Muscle of leg (tissue), 11 donors: ENCODE measurements around the gene CCDC183. TPM values are rescaled to one million over a fixed set of nuclear protein-coding genes. Genes with fewer than 3 reads are reported as not detected.
"Not testable (repeated sequence)": the region's sequence is repeated elsewhere in the genome, so short reads cannot be mapped to it uniquely, and the experiment has no call there.

Source experiments
- DNase-seq: peaks from one replicate; pipeline ENCODE4 v3.0.0; 2013
- H3K27ac ChIP-seq: one replicate; pipeline ENCODE4 v1.5.1; 2013; ENCODE audit warnings: mild to moderate bottlenecking, low read length, control low read depth
- H3K27me3 ChIP-seq: one replicate; pipeline ENCODE4 v1.6.1; 2013; ENCODE audit warnings: low read length; ENCODE audit not compliant: control insufficient read depth, insufficient read depth
- H3K36me3 ChIP-seq: one replicate; pipeline ENCODE4 v1.6.1; 2013; ENCODE audit warnings: low read length; ENCODE audit not compliant: control insufficient read depth, insufficient read depth
- H3K4me1 ChIP-seq: one replicate; pipeline ENCODE4 v1.6.1; 2013; ENCODE audit warnings: low read length; ENCODE audit not compliant: control insufficient read depth, insufficient read depth
- H3K4me3 ChIP-seq: one replicate; pipeline ENCODE4 v1.5.1; 2013; ENCODE audit warnings: low read length, control low read depth
- H3K9me3 ChIP-seq: replicated peaks from 2 replicates; pipeline ENCODE4 v1.6.1; 2013; ENCODE audit warnings: low read depth, low read length; ENCODE audit not compliant: control insufficient read depth
- WGBS: methylation state at CpG from one replicate; pipeline ENCODE4 v1.1.5; 2013; ENCODE audit warnings: missing lambda C conversion rate; ENCODE audit not compliant: insufficient coverage; 5-methylcytosine and 5-hydroxymethylcytosine counted together
- polyA plus RNA-seq, 8 donors: library from polyadenylated mRNA; unstranded; fragments of 120-200 nt; gene quantifications; one replicate each; pipeline versions ENCODE4 v1.2.1 to v1.2.3, GENCODE V29; 2013; ENCODE audit warnings: inconsistent platforms in 1 of 8, low replicate concordance in 1 of 8; ENCODE audit not compliant: insufficient read length in 8 of 8, insufficient read depth in 1 of 8
- total RNA-seq: library from RNA; stranded (reverse); fragments of 120-200 nt; gene quantifications from one replicate; pipeline ENCODE4 v1.2.4, GENCODE V29; 2013

Gene CCDC183
- total and polyA plus RNA-seq, 9 donors = 0.84 to 4.6 (median 2.1) TPM

- peaks cover 44% of the 10 kb centered on the region for H3K4me1 ChIP-seq
- H3K27me3 ChIP-seq = peaks cover 46% of the 10 kb centered on the region
- H3K4me3 ChIP-seq, H3K9me3 ChIP-seq, DNase-seq, H3K27ac ChIP-seq, H3K36me3 ChIP-seq: not testable (repeated sequence)
- WGBS = 100% methylated on average over 2 of the region's 9 CpGs
These were observed 6.9 kb downstream of the CCDC183 start for GRCh38 chr9:136803009-136803550.

GRCh38 chr9:136803551-136804508 is 7.7 kb downstream of the CCDC183 start:
- Histone ChIP-seq H3K27me3 (peaks cover 38% of the 10 kb centered on the region), H3K27ac (no peak overlapping the region), H3K4me1 (peaks cover 43% of the 10 kb centered on the region), H3K36me3 (no peaks in the 10 kb centered on the region), H3K4me3 (no peak overlapping the region), H3K9me3 (no peaks in the 10 kb centered on the region)
- peak; percentile 10 for DNase-seq
- WGBS = 90% methylated on average over 22 of the region's 22 CpGs

- WGBS = 87% methylated on average over 16 of the region's 20 CpGs
- Histone ChIP-seq H3K9me3 (no peaks in the 10 kb centered on the region), H3K27me3 (peaks cover 30% of the 10 kb centered on the region), H3K27ac (no peak overlapping the region), H3K4me1 (peaks cover 43% of the 10 kb centered on the region), H3K4me3 (no peak overlapping the region), H3K36me3 (peaks cover 1% of the 10 kb centered on the region)
- DNase-seq = peak; percentile 53
These were observed 8.5 kb downstream of the CCDC183 start for GRCh38 chr9:136804509-136805206.

- Histone ChIP-seq H3K9me3 (no peaks in the 10 kb centered on the region), H3K27me3 (peaks cover 24% of the 10 kb centered on the region), H3K4me3 (no peak overlapping the region), H3K36me3 (peaks cover 7% of the 10 kb centered on the region), H3K27ac (no peak overlapping the region), H3K4me1 (peaks cover 40% of the 10 kb centered on the region)
- DNase-seq = no peak
- 84% methylated on average over 10 of the region's 12 CpGs for WGBS
These were observed 9.1 kb downstream of the CCDC183 start for GRCh38 chr9:136805207-136805740.

GRCh38 chr9:136806067-136806466 is 9.9 kb downstream of the CCDC183 start:
- H3K4me1 ChIP-seq = peaks cover 33% of the 10 kb centered on the region
- 94% methylated on average over 7 of the region's 10 CpGs for WGBS
- DNase-seq = peak; percentile 12
- peaks cover 16% of the 10 kb centered on the region for H3K27me3 ChIP-seq
- H3K9me3 ChIP-seq = no peaks in the 10 kb centered on the region
- H3K27ac ChIP-seq = no peak overlapping the region
- peaks cover 9% of the 10 kb centered on the region for H3K36me3 ChIP-seq
- H3K4me3 ChIP-seq = no peak overlapping the region

GRCh38 chr9:136806631-136807201 is 10.6 kb downstream of the CCDC183 start:
- H3K9me3 ChIP-seq = no peaks in the 10 kb centered on the region
- peak; percentile 11 for DNase-seq
- H3K4me1 ChIP-seq = peaks cover 33% of the 10 kb centered on the region
- no peak overlapping the region for H3K27ac ChIP-seq
- 60% methylated on average over 25 of the region's 25 CpGs for WGBS
- peaks cover 10% of the 10 kb centered on the region for H3K27me3 ChIP-seq
- peaks cover 11% of the 10 kb centered on the region for H3K36me3 ChIP-seq
- H3K4me3 ChIP-seq = peak overlapping the region; percentile 56

- Histone ChIP-seq H3K4me1 (peaks cover 33% of the 10 kb centered on the region), H3K9me3 (no peaks in the 10 kb centered on the region), H3K27ac (peak within 1 kb of the TSS; percentile 78), H3K27me3 (peaks cover 2% of the 10 kb centered on the region), H3K36me3 (peaks cover 14% of the 10 kb centered on the region), H3K4me3 (peak within 1 kb of the TSS; percentile 71)
- peak; percentile 90 for DNase-seq
- under 1% methylated on average over 92 of the region's 96 CpGs for WGBS
These were observed 11.3 kb downstream of the CCDC183 start, which contains the start of gene RABL6 for GRCh38 chr9:136807281-136808074. TSS of gene RABL6 (plus strand) at chr9:136807948. CDS start at chr9:136808197, 249 bp downstream.

- H3K9me3 ChIP-seq = no peaks in the 10 kb centered on the region
- peaks cover 33% of the 10 kb centered on the region for H3K4me1 ChIP-seq
- peak overlapping the region; percentile 51 for H3K27ac ChIP-seq
- peak overlapping the region; percentile 71 for H3K4me3 ChIP-seq
- peak; percentile 43 for DNase-seq
- H3K27me3 ChIP-seq = no peaks in the 10 kb centered on the region
- under 1% methylated on average over 93 of the region's 93 CpGs for WGBS
- peaks cover 17% of the 10 kb centered on the region for H3K36me3 ChIP-seq
These were observed 12.1 kb downstream of the CCDC183 start for GRCh38 chr9:136808075-136808805.

- WGBS = 3% methylated on average over 8 of the region's 14 CpGs
- H3K9me3 ChIP-seq = no peaks in the 10 kb centered on the region
These were observed 12.6 kb downstream of the CCDC183 start for GRCh38 chr9:136808806-136809158.

More at GRCh38 chr9:136808806-136809158, 12.6 kb downstream of the CCDC183 start:
- Histone ChIP-seq H3K27ac (no peak overlapping the region), H3K27me3 (no peaks in the 10 kb centered on the region), H3K4me1 (peaks cover 33% of the 10 kb centered on the region), H3K36me3 (peaks cover 17% of the 10 kb centered on the region), H3K4me3 (peak overlapping the region; percentile 71)
- DNase-seq = peak; percentile 27
